ENCODE results near the gene MSLN. TPM values are rescaled to one million over a fixed set of nuclear protein-coding genes. Genes with fewer than 3 reads are reported as not detected.

Gene MSLN
- total RNA-seq, 1 experiment from 2014 or later: 0.73 TPM

- H4K20me1 ChIP-seq (ENCODE audit: low read length): no peaks in the 10 kb centered on the region
- BruUV-seq (replicated peaks): no TSS peak
- no peak for TF ChIP-seq EZH2phosphoT487 (IDR thresholded peaks at IDR 0.05; ENCODE audit: borderline replicate concordance, low read length)
- no peak for TF ChIP-seq CTCF (conservative IDR thresholded peaks at IDR 0.05; ENCODE audit: low read depth, low read length)
- no peak for TF ChIP-seq EZH2 (IDR thresholded peaks at IDR 0.05; ENCODE audit: low read length, unreplicated experiment)
These were observed 16.6 kb upstream of the MSLN start for GRCh38 chr16:743794-744500.

GRCh38 chr16:745739-746138 is 14.8 kb upstream of the MSLN start:
- Histone ChIP-seq H3K4me2 (ENCODE audit: low read length) (no peak overlapping the region), H3K27ac (ENCODE audit: low read length) (no peak overlapping the region), H3F3A (ENCODE audit: low read length, unreplicated experiment) (no peaks in the 10 kb centered on the region), H3K4me1 (ENCODE audit: insufficient read depth, low read length) (no peaks in the 10 kb centered on the region), H3K36me3 (ENCODE audit: low read depth, low read length) (no peaks in the 10 kb centered on the region), H3K9me2 (replicated peaks; ENCODE audit: low read length) (no peaks in the 10 kb centered on the region), H3K9me3 (ENCODE audit: low read length) (no peaks in the 10 kb centered on the region), H3K9ac (ENCODE audit: low read length) (no peak overlapping the region), H3K4me3 (ENCODE audit: low read length) (no peak overlapping the region), H2AFZ (ENCODE audit: low read length) (no peak overlapping the region), H3K27me3 (ENCODE audit: low read length) (no peaks in the 10 kb centered on the region), H3K79me2 (ENCODE audit: low read length) (no peaks in the 10 kb centered on the region), H4K20me1 (ENCODE audit: low read length) (no peaks in the 10 kb centered on the region)
- intact Hi-C loops (cut with micrococcal nuclease): no loop called here
- DNase-seq: no peak
- no TSS peak for BruUV-seq (replicated peaks)
- ChIA-PET POLR2A (ENCODE audit: unreplicated experiment) (no interaction called here), CTCF (no interaction called here)
- TF ChIP-seq CTCF (conservative IDR thresholded peaks at IDR 0.05; ENCODE audit: low read depth, low read length): no peak
- no peak for TF ChIP-seq EZH2 (IDR thresholded peaks at IDR 0.05; ENCODE audit: low read length, unreplicated experiment)
- no peak for TF ChIP-seq EZH2phosphoT487 (IDR thresholded peaks at IDR 0.05; ENCODE audit: borderline replicate concordance, low read length)
- ATAC-seq: no peak

More at GRCh38 chr16:743794-744500, 16.6 kb upstream of the MSLN start:
- ATAC-seq (no peak), DNase-seq (no peak)
- no peak overlapping the region for H3K27ac ChIP-seq (ENCODE audit: low read length)
- H3K4me1 ChIP-seq (ENCODE audit: insufficient read depth, low read length): peaks cover 5% of the 10 kb centered on the region; the same call in 1 of the 2 replicates
- no peak overlapping the region for H2AFZ ChIP-seq (ENCODE audit: low read length)
- H3K4me3 ChIP-seq (ENCODE audit: low read length): no peak overlapping the region
- no peaks in the 10 kb centered on the region for H3F3A ChIP-seq (ENCODE audit: low read length, unreplicated experiment)
- H3K9me2 ChIP-seq (replicated peaks; ENCODE audit: low read length): no peaks in the 10 kb centered on the region
- no peaks in the 10 kb centered on the region for H3K9me3 ChIP-seq (ENCODE audit: low read length)
- ChIA-PET CTCF (no interaction called here), POLR2A (ENCODE audit: unreplicated experiment) (no interaction called here)
- H3K9ac ChIP-seq (ENCODE audit: low read length): no peak overlapping the region
- H3K79me2 ChIP-seq (ENCODE audit: low read length): peaks cover 12% of the 10 kb centered on the region
- no peaks in the 10 kb centered on the region for H3K36me3 ChIP-seq (ENCODE audit: low read depth, low read length)
- H3K27me3 ChIP-seq (ENCODE audit: low read length): no peaks in the 10 kb centered on the region
- intact Hi-C loops (cut with micrococcal nuclease): loop anchor here (5.0 kb wide), 1 partner anchor 38 kb away; no protein-coding TSS in a partner anchor
- no peak overlapping the region for H3K4me2 ChIP-seq (ENCODE audit: low read length)

GRCh38 chr16:746637-747036 is 13.9 kb upstream of the MSLN start:
- Histone ChIP-seq H3K4me1 (ENCODE audit: insufficient read depth, low read length) (no peaks in the 10 kb centered on the region), H4K20me1 (ENCODE audit: low read length) (no peaks in the 10 kb centered on the region), H3F3A (ENCODE audit: low read length, unreplicated experiment) (no peaks in the 10 kb centered on the region), H3K27ac (ENCODE audit: low read length) (no peak overlapping the region), H3K4me2 (ENCODE audit: low read length) (no peak overlapping the region), H3K9ac (ENCODE audit: low read length) (no peak overlapping the region), H3K4me3 (ENCODE audit: low read length) (no peak overlapping the region), H3K9me2 (replicated peaks; ENCODE audit: low read length) (no peaks in the 10 kb centered on the region), H3K27me3 (ENCODE audit: low read length) (no peaks in the 10 kb centered on the region), H3K79me2 (ENCODE audit: low read length) (no peaks in the 10 kb centered on the region), H2AFZ (ENCODE audit: low read length) (no peak overlapping the region), H3K36me3 (ENCODE audit: low read depth, low read length) (no peaks in the 10 kb centered on the region), H3K9me3 (ENCODE audit: low read length) (no peaks in the 10 kb centered on the region)
- DNase-seq: no peak
- no peak for ATAC-seq
- intact Hi-C loops (cut with micrococcal nuclease): no loop called here
- ChIA-PET CTCF (no interaction called here), POLR2A (ENCODE audit: unreplicated experiment) (no interaction called here)
- no TSS peak for BruUV-seq (replicated peaks)
- TF ChIP-seq EZH2 (IDR thresholded peaks at IDR 0.05; ENCODE audit: low read length, unreplicated experiment) (no peak), CTCF (conservative IDR thresholded peaks at IDR 0.05; ENCODE audit: low read depth, low read length) (no peak)

All from PC-3 (cell line).